ENCODE data around the gene LAMTOR2.

Gene LAMTOR2

GRCh38 chr1:156099282-156099681 is 44.7 kb downstream of the LAMTOR2 start:
- no peak for DNase-seq (ENCODE audit: low read depth)

DNA sequence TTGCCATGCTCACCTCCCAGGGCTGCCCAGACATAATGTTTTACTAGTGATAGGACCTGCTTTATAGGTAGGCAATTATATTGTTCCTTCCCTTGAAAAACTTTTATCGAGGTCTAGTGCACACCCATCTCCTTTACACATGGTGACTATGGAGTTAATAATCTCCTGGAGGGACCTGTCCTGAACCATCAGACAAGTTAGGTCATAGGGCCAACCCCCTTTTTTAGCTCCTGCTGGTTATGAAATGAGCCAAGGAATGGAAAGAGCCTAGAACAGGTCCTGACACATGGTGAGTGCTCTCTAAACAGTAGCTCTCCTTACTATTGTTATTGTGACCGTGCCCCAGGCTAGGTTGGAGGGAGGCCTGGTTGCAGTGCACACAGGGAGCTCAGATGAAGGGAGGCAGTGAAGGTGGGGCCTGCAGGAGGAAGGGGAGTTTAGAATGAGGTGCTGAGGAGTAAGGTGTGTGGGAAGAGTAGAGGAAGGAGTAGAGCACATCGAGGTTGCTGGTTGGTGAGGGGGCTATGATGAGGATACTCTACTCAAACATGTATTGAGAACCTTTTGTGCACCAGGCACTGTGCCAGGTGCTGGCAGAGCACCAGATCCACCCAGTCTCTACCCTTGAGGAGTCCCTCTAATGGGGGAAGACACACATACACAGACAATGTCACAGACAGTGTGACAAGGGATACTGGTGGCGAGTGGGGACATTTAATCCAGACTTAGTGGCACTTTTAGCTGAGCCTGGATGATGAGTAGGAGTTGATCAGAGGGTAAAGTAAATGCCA is 45.8 kb downstream of the LAMTOR2 start:
- DNase-seq (ENCODE audit: low read depth): no peak

DNA sequence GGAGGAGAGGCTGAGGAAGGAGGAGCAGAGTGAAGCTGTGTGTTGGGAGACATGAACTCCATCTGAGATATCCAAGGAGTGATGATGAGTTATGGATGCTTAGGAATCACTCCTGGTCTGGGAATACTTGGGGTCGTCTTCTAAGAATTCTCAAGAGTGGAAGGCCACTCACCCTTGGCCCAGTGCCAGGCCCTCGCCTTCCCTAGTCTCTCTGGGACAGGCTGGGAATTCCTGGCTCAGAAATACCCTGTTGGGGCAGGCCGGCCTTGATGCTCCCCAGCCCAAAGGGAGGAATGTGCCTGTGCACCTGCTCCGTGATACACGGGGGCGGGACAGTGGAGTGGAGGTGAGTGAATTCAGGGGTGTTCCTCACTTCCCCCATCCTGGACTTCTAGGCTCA is 47.3 kb downstream of the LAMTOR2 start:
- DNase-seq (ENCODE audit: low read depth): no peak

- DNase-seq (ENCODE audit: low read depth): no peak
Observed at GRCh38 chr1:156102633-156103511, 48.3 kb downstream of the LAMTOR2 start.

GRCh38 chr1:156103521-156103947 is 49.0 kb downstream of the LAMTOR2 start:
- no peak for DNase-seq (ENCODE audit: low read depth)

DNA sequence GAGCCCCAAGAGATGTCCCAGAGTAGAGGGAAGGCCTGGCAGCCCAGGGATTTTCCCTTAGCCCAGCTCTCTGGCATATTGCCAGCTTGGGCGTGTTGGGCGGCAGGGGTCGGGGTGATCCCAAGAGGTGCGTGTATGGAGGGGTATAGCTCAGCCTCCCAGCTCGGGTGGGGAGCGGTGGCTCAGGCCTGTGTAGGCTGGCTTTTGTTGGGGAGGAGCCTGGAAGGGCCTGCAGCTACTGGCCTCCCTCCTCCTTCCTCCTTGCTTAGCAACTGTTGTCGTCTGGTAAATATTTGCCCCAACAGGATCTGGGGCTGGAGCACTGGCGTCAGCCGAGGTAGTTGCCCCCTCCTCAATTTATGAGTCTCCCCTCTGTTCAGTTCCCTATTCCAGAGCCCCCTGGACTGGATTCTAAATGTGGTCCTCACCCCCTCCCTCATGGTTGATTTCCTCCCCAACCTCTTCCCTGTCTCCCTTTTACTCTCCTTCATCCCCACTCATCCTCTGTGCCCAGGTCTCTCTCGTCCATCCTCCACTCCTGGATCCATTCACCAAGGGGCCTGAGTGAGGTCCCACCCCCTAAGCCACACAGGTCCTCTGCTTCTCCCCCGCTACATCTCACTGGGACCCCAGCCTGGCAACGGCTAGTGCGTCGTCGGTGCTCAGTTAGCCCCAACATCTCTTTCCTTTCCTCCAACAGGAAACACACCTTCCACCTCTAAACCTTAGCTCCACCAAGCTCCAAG is 49.7 kb downstream of the LAMTOR2 start:
- no peak for DNase-seq (ENCODE audit: low read depth)

DNA sequence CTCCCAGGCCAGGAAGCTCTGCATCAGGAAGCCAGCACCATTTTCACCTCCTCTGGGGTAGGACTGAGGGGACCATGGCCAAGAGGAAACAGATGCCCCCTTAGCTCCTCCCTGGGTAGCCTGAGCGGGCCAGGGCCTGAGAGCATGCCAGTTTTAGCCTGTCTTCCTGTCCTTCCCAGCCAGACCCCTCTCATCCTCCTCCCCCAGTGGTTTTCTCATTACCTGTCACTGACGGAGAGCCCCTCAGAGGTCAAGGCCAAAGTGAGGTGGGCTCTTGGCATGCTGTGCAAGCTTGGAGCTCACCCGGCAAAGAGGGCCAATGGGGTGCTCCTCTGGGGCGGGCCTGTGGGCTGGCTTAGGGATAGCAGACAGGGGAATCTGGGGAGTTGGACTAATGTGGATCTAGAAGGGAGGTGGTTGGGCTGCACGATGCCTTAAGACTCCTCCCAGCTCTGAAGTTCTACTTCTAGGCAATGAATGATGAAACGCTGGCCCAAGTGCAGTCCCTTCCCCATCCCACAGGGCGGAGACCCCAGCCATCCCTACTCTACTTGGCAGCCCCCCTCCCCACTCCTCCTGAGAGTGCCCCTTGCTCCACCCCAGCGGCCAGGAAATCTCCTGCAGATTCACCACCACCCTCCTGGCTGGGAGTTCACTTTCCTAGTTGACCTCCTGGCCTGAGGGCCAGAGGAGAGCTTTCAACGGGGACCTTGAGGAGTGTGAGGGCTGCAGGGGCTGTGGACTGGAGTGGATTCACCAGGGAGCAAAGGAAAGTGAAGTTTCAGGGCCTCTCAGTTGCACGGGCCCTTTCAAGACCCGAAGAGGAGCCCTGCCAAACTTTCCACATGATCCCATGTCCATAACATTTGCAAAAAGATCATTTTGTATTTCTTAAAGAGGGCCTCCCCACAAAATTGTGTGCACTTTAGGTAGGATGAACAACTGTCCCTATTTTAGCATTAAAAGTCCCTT is 50.6 kb downstream of the LAMTOR2 start:
- no peak for DNase-seq (ENCODE audit: low read depth)

GRCh38 chr1:156106624-156107488 is 52.3 kb downstream of the LAMTOR2 start:
- DNase-seq (ENCODE audit: low read depth): no peak

GRCh38 chr1:156108057-156108456 is 53.5 kb downstream of the LAMTOR2 start:
- DNase-seq (ENCODE audit: low read depth): no peak

All from stimulated activated CD8-positive, alpha-beta memory T cell treated with anti-CD3 and anti-CD28 coated beads, Interleukin-12 subunit alpha, Interleukin-12 subunit beta, amount 100 ng/mL, for 4 hours (primary cell).